HG03196 (cell line): ENCODE data around the gene MALT1.
"Not testable (repeated sequence)": the region's sequence is repeated elsewhere in the genome, so short reads cannot be mapped to it uniquely, and the experiment has no call there.

ENCODE experiments used
- ATAC-seq: cut with Tn5 transposase; IDR thresholded peaks from one replicate; pipeline ENCODE4 v1.9.1; 2021; ENCODE audit not compliant: unreplicated experiment

The MALT1 gene, protein sequence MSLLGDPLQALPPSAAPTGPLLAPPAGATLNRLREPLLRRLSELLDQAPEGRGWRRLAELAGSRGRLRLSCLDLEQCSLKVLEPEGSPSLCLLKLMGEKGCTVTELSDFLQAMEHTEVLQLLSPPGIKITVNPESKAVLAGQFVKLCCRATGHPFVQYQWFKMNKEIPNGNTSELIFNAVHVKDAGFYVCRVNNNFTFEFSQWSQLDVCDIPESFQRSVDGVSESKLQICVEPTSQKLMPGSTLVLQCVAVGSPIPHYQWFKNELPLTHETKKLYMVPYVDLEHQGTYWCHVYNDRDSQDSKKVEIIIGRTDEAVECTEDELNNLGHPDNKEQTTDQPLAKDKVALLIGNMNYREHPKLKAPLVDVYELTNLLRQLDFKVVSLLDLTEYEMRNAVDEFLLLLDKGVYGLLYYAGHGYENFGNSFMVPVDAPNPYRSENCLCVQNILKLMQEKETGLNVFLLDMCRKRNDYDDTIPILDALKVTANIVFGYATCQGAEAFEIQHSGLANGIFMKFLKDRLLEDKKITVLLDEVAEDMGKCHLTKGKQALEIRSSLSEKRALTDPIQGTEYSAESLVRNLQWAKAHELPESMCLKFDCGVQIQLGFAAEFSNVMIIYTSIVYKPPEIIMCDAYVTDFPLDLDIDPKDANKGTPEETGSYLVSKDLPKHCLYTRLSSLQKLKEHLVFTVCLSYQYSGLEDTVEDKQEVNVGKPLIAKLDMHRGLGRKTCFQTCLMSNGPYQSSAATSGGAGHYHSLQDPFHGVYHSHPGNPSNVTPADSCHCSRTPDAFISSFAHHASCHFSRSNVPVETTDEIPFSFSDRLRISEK

DNA sequence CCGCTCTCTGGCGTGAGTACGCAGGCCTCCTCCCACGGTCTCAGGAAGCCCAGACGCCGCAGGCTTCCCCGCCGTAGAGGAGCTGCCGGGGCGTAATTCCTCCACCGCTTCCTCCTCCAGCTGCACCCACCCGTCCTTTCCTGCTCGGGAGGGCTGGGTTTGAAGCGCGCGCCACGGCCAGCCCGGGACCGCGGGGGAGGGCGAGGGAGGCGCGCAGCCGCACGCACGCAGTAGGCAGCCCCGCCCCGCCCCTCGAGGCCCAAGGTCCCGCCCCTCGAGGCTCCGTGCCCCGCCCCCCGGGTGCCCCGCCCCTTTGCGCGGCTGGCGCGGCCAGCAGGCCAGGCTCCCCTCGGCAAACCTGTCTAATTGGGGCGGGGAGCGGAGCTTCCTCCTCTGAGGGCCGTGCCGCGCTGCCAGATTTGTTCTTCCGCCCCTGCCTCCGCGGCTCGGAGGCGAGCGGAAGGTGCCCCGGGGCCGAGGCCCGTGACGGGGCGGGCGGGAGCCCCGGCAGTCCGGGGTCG lies at the start of gene MALT1:
MALT1 (plus strand) TSS at position 355 of the 521 bp plus-strand sequence. CDS start 179 bp downstream, outside the sequence.
- ATAC-seq: peak; percentile 76

DNA sequence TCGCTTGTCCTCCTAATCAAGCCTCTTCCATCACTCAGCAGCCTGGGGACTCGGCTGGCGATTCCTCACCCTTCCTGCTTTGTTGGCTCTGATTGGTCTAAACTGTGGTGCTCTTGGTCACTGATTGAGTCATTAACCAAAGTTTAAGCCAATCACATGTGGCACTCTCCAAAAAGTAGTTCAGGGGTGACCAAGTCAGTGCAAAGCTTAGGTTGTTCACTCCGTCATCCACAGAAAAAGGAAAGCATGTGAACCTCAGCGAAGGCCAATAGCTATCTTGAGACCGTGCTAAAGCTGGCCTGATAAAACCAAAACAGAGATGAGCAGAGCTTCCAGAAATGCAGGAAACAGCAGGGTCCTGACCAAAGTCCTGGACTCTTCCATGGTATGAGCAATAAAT lies 47.3 kb upstream of the MALT1 start:
- no peak for ATAC-seq

GRCh38 chr18:58625839-58626238 lies 45.4 kb upstream of the MALT1 start:
- no peak for ATAC-seq

DNA sequence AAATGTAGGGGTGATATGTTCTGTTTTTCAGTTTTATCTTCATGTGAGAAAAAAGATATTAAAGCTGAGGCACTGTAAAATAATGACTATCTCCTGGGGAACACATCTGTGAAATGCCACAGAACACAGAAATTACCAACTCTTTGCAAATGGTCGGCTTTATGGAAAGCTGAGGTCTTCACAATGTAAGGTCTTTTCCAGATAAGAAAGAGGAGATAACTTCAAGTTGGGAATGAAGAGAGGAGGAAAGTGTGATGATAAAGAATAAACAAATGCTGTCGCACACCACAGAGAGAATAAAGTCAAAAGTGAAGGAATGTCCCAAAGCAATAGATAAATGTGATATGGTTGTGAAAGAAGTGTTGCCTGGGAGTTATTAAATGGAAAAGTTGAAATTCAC lies 41.2 kb upstream of the MALT1 start:
- no peak for ATAC-seq

DNA sequence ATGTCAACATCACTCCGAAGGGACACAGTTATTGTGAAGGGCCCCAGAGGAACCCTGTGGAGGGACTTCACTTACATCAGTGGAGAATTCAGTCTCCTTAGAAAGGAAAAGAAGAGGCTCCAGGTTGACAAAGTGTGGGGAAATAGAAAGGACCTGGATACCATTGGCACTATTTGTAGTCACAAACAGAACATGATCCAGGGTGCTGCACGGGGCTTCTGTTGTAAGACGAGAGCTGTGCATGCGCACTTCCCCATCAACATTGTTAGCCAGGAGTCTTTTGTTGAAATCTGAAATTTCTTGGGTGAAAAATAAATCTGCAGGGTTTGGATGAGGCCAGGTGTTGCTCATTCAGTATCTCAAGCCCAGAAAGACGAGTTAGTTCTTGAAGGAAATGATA lies 40.0 kb upstream of the MALT1 start:
- ATAC-seq: no peak

GRCh38 chr18:58632552-58632951 lies 38.7 kb upstream of the MALT1 start:
- ATAC-seq: no peak

DNA sequence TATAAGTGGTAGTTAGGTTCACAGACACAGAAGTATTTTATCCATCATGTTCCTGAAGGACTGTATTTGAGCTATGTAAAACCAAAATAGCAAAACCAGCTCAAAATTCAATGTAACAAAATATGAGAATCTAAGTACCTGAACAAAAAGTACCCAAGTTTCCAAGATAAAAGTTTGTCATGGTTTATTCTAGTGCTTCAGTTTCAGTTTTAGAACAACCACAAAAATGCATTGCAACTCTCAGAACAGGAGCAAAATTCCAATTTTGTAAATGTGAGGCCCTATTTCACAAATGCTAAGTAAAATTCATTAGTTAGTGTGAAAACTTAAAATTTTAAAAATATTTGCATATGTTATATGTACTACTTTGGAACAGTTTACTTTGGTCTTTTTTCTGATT lies 37.4 kb upstream of the MALT1 start:
- ATAC-seq: no peak

- ATAC-seq: no peak
These were observed 35.4 kb upstream of the MALT1 start for GRCh38 chr18:58635891-58636290.

DNA sequence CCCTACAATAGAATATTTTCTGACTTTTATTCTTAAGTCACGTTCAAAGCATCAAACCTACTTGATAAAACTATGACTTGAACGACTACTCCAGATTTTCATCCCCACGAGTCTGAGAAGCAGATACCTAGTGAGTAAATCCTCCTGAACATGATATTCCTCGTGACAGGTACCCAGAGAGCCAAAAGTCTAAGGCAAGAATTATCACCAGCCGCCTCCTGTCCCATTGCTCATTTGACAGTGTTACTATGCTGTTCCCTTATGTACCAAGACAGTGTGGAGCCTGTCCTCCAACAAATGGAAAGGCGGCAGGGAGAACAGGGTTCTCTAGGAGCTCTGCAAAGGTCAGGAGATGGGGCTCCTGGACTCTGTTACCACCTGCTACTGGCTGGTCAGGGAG lies 34.1 kb upstream of the MALT1 start:
- no peak for ATAC-seq

DNA sequence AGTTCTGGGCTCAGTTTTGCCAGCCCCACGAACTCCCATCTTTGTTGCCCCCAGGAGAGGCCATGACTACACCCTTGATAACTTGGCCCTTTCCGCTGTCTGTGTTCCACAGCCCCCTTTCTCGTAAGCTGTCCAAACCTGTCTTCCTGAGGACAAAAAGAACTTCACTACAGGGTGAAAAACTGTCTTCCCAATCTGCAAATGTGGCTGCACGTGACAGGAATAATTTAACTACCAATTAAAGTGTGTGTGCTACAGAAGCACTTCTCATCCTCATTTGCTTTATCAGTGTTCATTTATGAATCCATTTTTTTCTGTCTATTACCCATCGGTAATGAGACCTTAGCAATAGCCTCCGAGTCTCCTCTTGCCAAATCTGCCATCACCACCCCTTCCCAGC lies 33.3 kb upstream of the MALT1 start:
- no peak for ATAC-seq

- ATAC-seq: no peak
These were observed 32.8 kb upstream of the MALT1 start for GRCh38 chr18:58638441-58638840.

DNA sequence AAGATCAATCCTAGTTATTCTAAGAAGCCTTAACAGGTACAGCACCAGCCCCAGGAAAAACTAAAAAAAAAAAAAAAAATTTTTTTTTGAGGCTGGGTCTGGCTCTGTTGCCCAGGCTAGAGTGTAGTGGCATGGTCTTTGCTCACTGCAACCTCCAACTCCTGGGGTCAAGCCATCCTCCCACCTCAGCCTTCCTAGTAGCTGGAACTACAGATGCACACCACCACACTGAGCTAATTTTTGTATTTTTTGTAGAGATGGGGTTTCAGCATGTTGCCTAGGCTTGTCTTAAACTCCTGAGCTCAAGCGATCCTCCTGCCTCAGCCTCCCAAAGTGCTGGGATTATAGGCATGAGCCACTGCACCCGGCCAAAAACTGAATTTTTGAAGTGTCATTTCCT lies 32.0 kb upstream of the MALT1 start:
- ATAC-seq: no peak

DNA sequence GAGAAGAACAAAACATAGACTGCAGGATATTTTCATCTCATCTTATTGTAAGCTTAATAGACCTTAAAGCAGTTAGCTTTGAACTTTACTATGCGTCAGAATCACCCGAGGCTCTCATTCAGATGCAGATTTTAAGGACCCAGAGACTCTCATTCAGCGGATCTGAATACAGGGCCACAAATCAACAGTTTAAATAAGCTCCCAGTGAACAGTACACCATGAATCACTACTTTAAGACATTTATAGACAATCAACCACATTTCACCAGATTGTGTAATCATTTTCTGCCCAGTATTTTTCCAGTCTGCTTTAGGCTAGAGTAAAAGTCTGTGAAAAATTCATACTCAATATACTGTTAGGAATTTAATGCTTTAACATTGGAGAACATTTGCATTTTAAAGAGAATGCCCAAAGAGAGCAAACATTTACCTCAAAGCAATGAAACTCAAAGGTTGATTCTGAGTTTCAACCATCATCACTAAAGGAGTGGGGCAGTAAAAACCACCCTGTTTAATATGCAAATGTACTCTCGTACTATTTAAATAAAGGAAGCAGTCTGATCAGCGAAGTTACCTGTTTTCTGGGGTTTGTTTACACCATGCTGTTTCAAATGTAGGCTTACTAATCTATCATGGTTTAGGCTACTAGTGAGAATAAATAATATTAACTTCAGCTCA lies 31.4 kb upstream of the MALT1 start:
- no peak for ATAC-seq

- no peak for ATAC-seq
These were observed 30.8 kb upstream of the MALT1 start for GRCh38 chr18:58640428-58640805.

DNA sequence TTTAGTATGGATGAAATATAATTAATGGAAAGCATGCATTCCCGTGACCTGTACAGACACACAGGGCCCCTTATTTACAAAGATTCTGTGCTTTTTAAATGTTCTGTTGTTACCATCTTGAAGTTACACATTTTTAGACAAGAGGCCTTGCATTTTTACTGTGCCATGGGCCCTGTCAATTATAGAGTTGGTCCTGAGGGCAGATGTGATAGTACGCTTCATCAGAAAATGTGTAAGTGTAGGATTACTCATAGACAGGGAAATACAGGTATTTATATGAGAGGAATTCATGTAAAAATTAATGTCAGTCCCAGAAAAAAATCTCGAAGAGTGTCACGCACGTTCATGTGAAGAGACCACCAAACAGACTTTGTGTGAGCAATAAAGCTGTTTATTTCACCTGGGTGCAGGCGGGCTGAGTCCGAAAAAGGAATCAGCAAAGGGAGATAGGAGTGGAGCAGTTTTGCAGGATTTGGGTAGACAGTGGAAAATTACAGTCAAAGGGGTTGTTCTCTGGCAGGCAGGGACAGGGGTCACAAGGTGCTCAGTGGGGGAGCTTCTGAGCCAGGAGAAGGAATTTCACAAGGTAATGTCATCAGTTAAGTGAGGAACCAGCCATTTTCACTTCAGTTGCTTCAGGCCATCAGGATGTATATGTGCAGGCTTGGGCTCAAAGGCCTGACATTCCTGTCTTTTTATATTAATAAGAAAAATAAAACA lies 30.2 kb upstream of the MALT1 start:
- ATAC-seq: no peak

DNA sequence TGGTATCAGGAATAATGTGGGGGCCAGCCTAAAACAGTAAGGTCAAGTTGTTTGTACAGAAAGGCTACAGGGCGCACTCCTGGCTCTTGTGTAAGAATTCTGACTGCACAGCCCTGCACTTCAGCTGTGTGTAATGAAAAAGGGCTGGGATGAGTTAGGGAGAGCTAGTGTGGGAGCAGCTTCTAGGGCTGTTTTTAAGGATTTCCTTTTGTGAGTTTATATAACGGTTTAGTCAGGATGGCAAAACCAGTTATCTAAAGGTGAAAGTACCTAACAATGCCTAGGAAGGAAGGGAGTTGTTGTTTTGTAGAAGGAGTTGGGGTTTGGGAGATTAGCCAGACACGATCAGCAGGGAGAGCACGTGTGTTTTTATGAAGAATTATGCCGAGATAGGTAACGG lies 27.7 kb upstream of the MALT1 start:
- ATAC-seq: not testable (repeated sequence)

DNA sequence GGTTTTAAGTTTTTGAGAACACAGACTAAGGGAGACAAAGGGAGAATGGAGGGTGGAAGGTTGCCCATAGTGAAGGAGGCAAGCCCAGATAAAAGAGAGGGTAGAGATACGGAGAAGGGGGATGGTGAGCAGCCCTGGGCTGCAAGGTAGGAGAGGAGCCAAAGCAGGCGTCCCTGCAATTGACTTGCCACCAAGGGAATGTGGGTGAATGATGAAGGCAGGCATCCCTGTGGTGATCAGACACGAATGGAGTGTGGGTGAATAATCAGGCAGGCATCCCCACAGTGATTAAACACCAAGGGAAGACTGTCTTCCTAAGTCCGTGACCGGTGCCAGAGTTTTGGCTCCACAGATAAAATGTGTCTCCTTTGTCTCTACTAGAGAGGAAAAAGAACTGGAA lies 25.9 kb upstream of the MALT1 start:
- no peak for ATAC-seq

DNA sequence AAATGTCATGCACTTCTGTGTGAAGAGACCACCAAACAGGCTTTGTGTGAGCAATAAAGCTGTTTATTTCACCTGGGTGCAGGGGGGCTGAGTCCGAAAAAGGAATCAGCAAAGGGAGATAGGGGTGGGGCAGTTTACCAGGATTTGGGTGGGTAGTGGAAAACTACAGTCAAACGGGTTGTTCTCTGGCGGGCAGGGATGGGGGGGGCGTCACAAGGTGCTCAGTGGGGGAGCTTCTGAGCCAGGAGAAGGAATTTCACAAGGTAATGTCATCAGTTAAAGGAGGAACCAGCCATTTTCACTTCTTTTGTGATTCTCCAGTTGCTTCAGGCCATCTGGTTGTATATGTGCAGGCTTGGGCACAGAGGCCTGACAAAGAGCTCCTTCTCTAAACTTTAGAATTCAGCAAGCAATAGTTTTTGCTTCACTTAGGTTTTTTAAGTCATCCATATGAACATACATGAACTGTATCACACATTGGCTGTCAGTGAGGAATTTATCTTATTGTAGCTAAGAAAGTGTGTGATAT lies 24.9 kb upstream of the MALT1 start:
- ATAC-seq: no peak

- ATAC-seq: peak; percentile 73
These were observed 21.1 kb upstream of the MALT1 start for GRCh38 chr18:58649966-58650816.

DNA sequence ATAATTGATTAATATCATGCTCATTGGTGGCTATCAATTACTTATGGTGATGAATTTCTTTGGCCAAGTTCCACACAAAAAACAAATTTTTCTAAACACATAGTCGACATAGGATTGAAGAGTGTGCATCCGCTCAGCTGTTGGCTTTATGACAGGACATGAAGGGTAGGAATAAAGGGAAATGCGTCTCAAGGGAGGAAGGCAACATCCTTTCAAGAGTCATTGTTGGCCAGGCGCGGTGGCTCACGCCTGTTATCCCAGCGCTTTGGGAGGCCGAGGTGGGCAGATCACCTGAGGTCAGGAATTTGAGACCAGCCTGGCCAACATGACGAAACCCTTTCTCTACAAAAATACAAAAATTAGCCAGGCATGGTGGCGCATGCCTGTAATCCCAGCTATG lies 20.4 kb upstream of the MALT1 start:
- not testable (repeated sequence) for ATAC-seq
